NCI-H2029 (cell line): Measurements from ENCODE around the gene MMP28.

ENCODE experiments used
- DNase-seq: peaks from one replicate; lab custom pipeline; 2025; lab: John Stamatoyannopoulos, UW

MMP28 gene, protein sequence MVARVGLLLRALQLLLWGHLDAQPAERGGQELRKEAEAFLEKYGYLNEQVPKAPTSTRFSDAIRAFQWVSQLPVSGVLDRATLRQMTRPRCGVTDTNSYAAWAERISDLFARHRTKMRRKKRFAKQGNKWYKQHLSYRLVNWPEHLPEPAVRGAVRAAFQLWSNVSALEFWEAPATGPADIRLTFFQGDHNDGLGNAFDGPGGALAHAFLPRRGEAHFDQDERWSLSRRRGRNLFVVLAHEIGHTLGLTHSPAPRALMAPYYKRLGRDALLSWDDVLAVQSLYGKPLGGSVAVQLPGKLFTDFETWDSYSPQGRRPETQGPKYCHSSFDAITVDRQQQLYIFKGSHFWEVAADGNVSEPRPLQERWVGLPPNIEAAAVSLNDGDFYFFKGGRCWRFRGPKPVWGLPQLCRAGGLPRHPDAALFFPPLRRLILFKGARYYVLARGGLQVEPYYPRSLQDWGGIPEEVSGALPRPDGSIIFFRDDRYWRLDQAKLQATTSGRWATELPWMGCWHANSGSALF

DNA sequence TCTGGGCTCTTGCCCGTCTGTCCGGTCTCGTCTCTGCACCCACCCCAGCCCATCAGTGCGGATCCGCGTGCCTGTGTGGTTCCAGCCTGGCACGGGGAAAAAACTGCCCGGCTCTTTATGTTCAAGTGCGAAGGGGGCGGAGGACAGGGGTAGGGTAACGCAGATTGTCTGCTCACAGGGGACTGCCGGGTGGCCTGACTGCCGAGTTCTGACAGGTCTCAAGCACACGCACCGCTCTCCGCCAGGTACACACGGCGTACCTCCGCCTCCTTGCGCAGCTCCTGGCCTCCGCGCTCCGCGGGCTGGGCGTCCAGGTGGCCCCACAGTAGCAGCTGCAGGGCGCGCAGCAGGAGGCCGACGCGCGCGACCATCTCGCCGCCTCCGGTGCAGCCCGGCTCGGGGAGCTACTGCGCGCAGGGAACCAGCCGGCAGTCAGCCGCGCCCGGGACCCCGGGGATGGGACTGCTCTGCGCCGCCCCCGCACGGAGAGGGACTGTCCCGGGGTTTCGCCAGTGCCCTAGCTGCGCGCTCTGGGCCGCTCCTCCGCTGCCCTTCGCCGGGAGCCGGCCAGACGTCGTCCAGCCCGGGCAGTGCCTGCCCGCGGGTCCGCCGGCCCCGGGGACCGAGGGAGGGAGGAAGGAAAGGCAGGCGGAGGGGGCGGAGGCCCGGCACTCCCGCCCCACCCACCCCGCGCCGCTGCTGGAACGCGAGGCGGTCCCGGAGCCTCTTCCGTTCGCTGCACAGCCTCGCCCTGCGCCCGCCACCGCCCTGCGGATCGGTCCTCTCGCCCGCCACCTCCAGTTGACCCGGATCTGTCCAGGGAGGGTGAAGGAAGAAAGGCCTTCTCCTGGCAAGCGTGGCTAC lies at the start of gene MMP28:
Gene MMP28 (minus strand): TSS at position 635 of the 864 bp plus-strand sequence. CDS start 264 bp downstream, at position 371.
- DNase-seq = no peak

GRCh38 chr17:35844547-35844946 lies 49.1 kb upstream of the MMP28 start:
- no peak for DNase-seq

- DNase-seq = no peak
Measured at GRCh38 chr17:35843698-35844097, 48.3 kb upstream of the MMP28 start.

GRCh38 chr17:35842239-35842638 lies 46.8 kb upstream of the MMP28 start:
- DNase-seq = no peak

- no peak for DNase-seq
Measured at GRCh38 chr17:35841505-35841904, 46.1 kb upstream of the MMP28 start.

DNA sequence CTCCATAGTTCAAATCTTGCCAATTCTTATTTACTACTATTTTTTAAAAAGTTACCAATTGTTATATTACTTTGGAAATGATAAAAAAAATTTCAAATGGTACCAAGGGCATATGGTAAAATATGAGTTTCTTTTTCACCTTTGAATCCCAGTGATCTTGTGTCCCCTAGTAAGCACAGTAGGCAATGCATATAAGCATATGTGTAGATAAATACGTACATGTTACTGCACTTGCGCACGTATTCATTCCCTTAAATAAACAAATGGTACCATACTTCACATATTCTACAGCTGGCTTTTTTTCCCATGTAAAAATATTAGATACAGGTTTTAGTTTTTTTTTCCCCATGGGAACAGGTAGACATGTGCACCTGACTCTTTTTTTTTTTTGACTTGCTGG lies 45.7 kb upstream of the MMP28 start:
- no peak for DNase-seq

DNA sequence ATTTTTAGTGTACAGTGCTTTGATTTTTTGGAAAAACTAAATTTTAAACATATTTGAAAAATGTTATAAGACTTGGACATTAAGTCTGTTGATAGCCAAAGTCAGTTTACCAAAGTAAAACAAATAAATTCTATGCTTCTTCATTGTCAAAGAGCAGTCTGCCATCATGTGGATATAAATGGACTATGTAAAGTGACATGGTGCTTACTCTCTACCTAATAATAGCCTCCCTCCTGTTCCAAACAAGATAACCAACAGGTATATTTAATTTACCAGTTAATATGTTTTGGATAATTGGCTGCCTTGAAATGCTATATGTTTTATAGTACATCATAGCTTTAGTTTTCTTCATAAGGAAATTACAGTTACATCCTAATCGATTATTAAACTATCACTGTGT lies 29.8 kb upstream of the MMP28 start:
- DNase-seq = no peak

GRCh38 chr17:35821308-35821707 lies 25.9 kb upstream of the MMP28 start:
- no peak for DNase-seq

- DNase-seq = no peak
Measured at GRCh38 chr17:35819455-35819854, 24.0 kb upstream of the MMP28 start.

DNA sequence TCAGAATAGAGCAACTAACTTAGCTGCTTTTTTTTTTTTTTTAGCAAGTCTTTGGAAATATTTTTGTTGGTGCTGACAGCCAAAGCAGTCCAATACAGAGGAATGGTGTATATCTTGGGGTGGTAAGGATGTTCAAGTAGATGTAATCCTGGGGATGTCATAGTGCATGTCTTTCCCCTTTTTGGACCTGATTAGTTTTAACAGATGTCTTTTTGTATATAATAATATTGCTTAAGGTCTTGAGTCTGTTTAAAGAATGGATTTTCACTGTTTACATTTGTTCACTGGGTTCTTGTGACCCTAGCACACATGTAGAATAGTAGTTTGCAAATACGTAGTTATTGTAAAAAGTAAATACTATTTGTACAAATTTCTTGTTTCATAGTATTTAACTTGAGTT lies 21.8 kb upstream of the MMP28 start:
- DNase-seq = no peak

GRCh38 chr17:35816723-35817122 lies 21.3 kb upstream of the MMP28 start:
- DNase-seq = no peak

- no peak for DNase-seq
Measured at GRCh38 chr17:35812456-35812855, 17.0 kb upstream of the MMP28 start.

DNA sequence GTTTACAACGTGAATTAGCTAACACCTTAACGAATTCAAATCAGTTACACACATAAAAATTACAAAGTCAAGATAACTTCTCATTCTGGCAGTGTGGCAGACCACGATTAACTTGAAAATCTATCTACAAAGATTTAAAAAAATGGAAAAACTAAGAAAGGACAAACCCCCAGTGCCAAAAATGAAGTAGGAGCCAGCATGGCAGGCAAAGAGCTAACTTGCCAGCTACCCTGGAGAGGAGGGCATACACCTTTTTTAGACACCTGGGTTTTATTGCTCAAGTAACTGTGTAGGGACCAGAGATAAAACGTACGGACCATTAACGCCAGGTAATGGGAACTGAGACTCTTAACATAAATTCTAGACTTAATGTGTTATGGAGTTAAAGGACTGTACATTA lies 16.3 kb upstream of the MMP28 start:
- no peak for DNase-seq

DNA sequence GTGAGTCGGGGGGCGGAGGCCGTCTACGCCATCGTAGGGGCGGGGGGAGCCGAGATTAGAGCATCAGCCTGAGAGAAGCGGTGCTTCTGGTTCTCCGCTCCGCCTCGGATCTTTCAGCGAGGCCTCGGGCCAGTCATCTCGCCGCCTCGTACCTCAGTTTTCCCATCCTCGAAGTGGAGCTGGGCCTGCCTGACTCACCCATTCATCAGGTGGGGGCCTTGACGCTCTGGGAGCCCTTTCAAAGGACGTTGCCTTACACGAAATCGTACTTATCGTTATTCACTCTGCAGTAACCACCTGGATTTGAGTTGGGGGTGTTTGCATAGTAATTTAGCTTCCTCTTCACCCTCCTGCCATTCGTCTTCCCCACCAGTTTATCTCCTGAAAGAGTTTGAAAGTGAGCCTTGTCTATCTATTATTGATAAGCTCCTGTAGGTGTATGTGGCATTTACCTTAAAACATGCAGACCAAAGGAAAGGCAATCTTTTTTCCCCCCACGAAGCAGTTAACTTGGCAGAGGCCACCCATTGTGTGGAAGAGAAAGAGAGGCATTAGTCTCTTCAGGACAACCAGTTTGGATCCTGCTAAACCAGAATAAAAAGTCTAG lies 14.5 kb upstream of the MMP28 start:
- peak; percentile 14 for DNase-seq

DNA sequence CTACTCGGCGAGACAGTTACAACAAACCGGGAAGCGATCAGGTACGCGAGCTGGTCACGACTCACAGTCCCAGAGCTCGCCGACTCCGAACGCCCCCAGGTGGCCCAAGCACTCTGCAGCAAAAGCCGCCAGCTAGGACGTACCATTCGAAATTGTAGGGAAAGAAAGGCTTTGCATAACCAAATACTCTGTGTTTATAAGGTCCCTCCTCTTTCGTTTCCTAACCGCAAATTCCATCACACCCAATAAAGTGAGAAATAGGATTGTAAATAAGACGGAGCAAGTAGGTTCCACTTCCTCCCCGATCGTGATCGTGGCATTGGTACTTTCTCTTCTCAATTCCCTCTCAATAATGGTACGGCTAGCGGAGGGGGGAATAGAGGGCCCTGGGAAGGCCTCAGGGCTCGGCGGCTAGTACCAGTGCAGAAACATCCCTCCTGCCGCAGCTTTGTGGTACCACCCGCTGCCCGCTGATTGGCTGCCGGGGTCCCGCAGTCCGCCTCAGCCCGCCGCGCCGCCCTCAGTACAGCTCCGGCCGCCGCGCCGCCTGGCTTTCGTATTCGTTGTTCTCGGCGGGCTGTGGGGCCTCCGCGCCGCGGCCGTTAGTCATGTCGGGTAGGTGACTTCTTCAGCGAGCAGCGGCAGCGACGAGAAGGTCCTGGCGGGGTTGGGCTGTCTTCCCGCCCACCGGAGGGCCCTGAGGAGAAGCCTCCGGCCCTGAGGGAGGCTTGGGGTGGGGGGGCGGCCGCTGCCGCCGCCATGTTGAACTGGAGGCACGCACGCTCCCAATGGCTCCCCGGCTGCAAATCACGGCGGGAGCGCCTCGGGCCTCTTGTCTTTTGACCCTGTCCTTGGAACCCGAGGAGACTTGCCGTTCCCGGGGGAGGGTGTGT lies 13.8 kb upstream of the MMP28 start, which contains the start of gene TAF15:
Gene TAF15 (plus strand): TSS at position 523 of the 893 bp plus-strand sequence. CDS start 86 bp downstream, at position 609.
- DNase-seq = peak; percentile 97

GRCh38 chr17:35808240-35808961 lies 13.0 kb upstream of the MMP28 start:
- no peak for DNase-seq

- no peak for DNase-seq
Measured at GRCh38 chr17:35807371-35808144, 12.1 kb upstream of the MMP28 start.

GRCh38 chr17:35804658-35805192 lies 9.3 kb upstream of the MMP28 start:
- peak; percentile 62 for DNase-seq

GRCh38 chr17:35801583-35802224 lies 6.3 kb upstream of the MMP28 start:
- DNase-seq = peak; percentile 73
